K562 treated with DMSO at 1 percent for 12 hours (cell line): ENCODE data around the gene AMBN. TPM values are rescaled to one million over a fixed set of nuclear protein-coding genes. Genes with fewer than 3 reads are reported as not detected.

Source experiments
- total RNA-seq: library from RNA; unstranded; fragments of 300-600 nt; gene quantifications from 2 replicates; pipeline ENCODE4 v1.2.3, GENCODE V29; 2022; ENCODE audit not compliant: insufficient read depth

The AMBN gene, protein sequence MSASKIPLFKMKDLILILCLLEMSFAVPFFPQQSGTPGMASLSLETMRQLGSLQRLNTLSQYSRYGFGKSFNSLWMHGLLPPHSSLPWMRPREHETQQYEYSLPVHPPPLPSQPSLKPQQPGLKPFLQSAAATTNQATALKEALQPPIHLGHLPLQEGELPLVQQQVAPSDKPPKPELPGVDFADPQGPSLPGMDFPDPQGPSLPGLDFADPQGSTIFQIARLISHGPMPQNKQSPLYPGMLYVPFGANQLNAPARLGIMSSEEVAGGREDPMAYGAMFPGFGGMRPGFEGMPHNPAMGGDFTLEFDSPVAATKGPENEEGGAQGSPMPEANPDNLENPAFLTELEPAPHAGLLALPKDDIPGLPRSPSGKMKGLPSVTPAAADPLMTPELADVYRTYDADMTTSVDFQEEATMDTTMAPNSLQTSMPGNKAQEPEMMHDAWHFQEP
- not detected in 2 replicates for total RNA-seq

GRCh38 chr4:70591955-70592582 lies at the start of gene AMBN:
TSS of gene AMBN (plus strand) at chr4:70592256. CDS start at chr4:70592359, 103 bp downstream.

GRCh38 chr4:70628444-70628843 lies 36.4 kb downstream of the AMBN start, which contains the start of gene ENAM:
TSS of gene ENAM (plus strand) at chr4:70628744. CDS start at chr4:70629501, 757 bp downstream.

Other genes starting within 250 kb of the AMBN start
- not detected in 2 replicates for gene SMR3A, start 231.5 kb upstream of the AMBN start, total RNA-seq
- gene SMR3B, start 209.1 kb upstream of the AMBN start, total RNA-seq: not detected in 2 replicates
- gene OPRPN, start 194.3 kb upstream of the AMBN start, total RNA-seq: not detected in 2 replicates
- gene MUC7, start 120.1 kb upstream of the AMBN start, total RNA-seq: not detected in 2 replicates
- not detected in 2 replicates for gene AMTN, start 73.7 kb upstream of the AMBN start, total RNA-seq
- not detected in 2 replicates for gene ENAM, start 36.5 kb downstream of the AMBN start, total RNA-seq
- gene JCHAIN, start 74.3 kb downstream of the AMBN start, total RNA-seq: not detected in 2 replicates
- gene UTP3, start 96.3 kb downstream of the AMBN start, total RNA-seq: 16.5 and 28.1 TPM in 2 replicates
- 7.4 and 32.3 TPM in 2 replicates for gene RUFY3, start 129.7 kb downstream of the AMBN start, total RNA-seq
- 31.5 and 53.5 TPM in 2 replicates for gene GRSF1, start 247.6 kb downstream of the AMBN start, total RNA-seq